ENCODE results near the gene CERS2.
A peak's percentile ranks its signal among the peaks of the same experiment; 100 is the strongest.
"Not testable (repeated sequence)": the region's sequence is repeated elsewhere in the genome, so short reads cannot be mapped to it uniquely, and the experiment has no call there.

The CERS2 gene

GRCh38 chr1:150970808-150971582 lies 3.6 kb downstream of the CERS2 start:
- no peak for DNase-seq (ENCODE audit: low read depth)

GRCh38 chr1:150969626-150970025 lies 5.0 kb downstream of the CERS2 start:
- no peak for DNase-seq (ENCODE audit: low read depth)

- DNase-seq (ENCODE audit: low read depth) = no peak
Observed at GRCh38 chr1:150968491-150968890, 6.1 kb downstream of the CERS2 start.

DNA sequence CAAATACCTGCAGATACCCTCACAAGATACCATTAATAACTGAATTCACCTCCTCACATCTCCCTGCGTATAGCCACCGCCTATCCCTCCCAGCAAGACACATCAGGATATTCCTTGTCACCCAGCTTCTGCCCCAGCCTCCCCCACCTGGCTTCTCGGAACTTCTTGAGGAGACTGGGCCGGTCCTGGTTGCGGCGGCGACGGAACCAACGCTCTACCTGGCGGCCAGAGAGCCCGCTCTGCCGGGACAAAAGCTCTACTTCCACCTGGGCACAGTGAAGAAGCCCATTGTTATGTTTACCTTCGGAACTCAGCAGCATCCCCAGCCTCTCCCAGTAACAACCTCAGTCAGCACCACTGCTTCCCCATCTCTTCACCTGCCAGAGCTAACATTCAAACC lies 6.7 kb downstream of the CERS2 start:
- no peak for DNase-seq (ENCODE audit: low read depth)

DNA sequence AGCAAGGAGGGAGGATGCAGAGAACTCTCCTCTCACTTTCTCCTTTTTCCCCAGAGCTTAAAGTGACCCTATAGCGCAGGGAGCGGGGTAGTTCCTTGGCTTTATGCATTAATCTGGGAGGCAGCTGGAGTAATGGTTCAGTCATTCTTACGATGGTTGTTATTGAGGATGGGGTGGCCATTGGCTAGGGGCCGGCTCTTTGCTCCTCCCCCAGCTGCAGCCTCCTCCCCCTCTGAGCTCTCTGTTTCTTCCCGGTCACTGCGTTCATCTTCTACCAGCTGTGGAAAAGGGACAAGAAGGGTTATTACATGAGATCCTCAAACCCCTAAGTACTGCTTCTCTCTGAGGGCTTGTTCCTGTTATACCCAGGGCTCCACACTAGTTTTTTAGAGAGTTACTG lies 8.6 kb downstream of the CERS2 start:
- DNase-seq (ENCODE audit: low read depth) = no peak

DNA sequence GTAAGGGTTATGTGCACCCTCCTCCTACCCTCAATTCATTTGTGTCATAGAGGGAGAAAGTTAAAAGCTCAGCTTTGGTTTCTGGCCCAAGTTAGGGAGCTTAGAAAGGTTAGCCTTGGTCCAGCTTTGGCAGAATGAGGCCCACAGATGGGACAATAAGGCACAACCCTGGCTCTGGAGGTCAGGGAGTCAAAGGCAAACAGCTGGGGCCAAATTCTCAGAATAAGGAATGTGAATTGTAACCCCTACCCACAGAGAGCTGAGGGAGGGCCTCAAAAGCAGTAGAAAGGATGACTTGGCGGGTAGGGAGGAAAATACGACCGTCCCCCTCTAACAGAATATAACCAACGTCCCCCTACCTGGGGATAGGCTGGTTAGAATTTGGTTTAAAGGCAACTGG lies 9.0 kb downstream of the CERS2 start:
- DNase-seq (ENCODE audit: low read depth) = no peak

- DNase-seq (ENCODE audit: low read depth) = no peak
Observed at GRCh38 chr1:150964164-150964489, 10.5 kb downstream of the CERS2 start.

- no peak for DNase-seq (ENCODE audit: low read depth)
Observed at GRCh38 chr1:150963321-150964163, 11.1 kb downstream of the CERS2 start.

GRCh38 chr1:150961756-150962155 lies 12.9 kb downstream of the CERS2 start:
- DNase-seq (ENCODE audit: low read depth) = no peak

DNA sequence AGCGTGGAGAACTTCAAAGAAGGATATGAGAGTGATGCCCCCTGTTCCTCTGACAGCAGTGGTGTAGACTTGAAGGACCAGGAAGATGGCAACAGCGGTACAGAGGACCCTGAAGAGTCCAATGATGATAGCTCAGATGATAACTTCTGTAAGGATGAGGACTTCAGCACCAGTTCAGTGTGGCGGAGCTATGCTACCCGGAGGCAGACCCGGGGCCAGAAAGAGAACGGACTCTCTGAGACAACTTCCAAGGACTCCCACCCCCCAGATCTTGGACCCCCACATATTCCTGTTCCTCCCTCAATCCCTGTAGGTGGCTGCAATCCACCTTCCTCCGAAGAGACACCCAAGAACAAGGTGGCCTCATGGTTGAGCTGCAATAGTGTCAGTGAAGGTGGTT lies 14.0 kb downstream of the CERS2 start:
- DNase-seq (ENCODE audit: low read depth) = no peak

GRCh38 chr1:150957666-150958065 lies 17.0 kb downstream of the CERS2 start:
- no peak for DNase-seq (ENCODE audit: low read depth)

- DNase-seq (ENCODE audit: low read depth) = no peak
Observed at GRCh38 chr1:150955280-150955679, 19.4 kb downstream of the CERS2 start.

GRCh38 chr1:150954708-150955107 lies 19.9 kb downstream of the CERS2 start:
- DNase-seq (ENCODE audit: low read depth) = no peak

DNA sequence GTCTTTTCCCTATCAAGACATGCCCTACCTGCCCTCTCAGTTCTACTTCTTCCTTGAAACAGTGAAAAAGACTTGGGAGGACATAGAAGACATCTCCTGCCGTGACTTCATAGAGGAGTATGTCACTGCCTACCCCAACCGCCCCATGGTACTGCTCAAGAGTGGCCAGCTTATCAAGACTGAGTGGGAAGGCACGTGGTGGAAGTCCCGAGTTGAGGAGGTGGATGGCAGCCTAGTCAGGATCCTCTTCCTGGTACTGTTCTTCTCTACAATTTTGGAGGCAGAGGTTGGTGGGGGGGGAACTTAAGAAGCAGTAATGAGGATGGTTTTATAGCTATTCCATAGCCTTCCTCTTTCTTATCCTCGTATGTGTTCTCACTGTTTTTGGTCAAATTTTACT lies 29.8 kb downstream of the CERS2 start:
- DNase-seq (ENCODE audit: low read depth) = no peak

DNA sequence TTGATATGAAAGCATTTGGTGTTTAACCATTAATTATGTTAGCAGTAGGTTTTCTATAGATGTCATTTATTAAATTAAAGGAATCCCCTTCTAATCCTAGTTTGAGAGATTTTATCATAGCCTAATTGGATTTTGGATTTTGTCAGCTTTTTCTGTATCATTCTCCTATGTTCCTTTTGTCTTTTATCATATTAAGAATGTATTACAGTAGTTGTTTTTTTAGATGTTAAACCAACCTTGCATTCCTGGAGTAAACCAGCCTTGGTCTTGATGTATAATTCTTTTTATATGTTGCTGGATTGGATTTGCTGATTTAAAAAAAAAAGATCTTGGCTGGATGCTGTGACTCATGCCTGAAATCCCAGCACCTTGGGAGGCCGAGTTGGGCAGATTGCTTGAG lies 42.9 kb downstream of the CERS2 start:
- DNase-seq (ENCODE audit: low read depth) = peak; percentile 12

- not testable (repeated sequence) for DNase-seq (ENCODE audit: low read depth)
Observed at GRCh38 chr1:150928775-150929174, 45.9 kb downstream of the CERS2 start.

DNA sequence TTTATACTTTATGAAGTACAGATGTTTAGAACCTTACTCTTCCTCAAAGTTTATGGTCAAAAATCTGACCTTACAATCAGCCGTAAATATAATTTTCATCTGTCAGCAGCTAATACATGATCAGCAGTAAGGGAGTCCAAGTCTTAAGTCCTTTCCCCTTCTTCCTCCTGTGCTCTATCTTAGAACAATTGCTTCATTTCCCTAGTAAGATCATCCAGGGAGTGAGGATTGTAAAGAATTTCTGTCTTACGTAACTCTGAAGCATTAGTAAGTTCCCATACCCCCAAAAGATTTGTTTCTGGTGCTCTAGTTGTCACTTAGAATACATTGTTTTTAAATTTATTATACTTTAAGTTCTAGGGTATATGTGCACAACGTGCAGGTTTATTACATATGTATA lies 46.3 kb downstream of the CERS2 start:
- DNase-seq (ENCODE audit: low read depth) = no peak

DNA sequence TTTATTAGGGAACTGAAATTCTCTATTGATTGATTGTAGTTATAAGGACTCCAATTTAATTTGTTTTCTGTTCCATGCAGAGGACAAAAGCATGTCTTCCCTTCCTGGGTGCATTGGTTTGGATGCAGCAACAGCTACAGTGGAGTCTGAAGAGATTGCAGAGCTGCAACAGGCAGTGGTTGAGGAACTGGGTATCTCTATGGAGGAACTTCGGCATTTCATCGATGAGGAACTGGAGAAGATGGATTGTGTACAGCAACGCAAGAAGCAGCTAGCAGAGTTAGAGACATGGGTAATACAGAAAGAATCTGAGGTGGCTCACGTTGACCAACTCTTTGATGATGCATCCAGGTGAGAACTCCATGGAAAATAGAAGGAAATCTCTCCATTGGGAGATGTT lies 47.0 kb downstream of the CERS2 start:
- no peak for DNase-seq (ENCODE audit: low read depth)

DNA sequence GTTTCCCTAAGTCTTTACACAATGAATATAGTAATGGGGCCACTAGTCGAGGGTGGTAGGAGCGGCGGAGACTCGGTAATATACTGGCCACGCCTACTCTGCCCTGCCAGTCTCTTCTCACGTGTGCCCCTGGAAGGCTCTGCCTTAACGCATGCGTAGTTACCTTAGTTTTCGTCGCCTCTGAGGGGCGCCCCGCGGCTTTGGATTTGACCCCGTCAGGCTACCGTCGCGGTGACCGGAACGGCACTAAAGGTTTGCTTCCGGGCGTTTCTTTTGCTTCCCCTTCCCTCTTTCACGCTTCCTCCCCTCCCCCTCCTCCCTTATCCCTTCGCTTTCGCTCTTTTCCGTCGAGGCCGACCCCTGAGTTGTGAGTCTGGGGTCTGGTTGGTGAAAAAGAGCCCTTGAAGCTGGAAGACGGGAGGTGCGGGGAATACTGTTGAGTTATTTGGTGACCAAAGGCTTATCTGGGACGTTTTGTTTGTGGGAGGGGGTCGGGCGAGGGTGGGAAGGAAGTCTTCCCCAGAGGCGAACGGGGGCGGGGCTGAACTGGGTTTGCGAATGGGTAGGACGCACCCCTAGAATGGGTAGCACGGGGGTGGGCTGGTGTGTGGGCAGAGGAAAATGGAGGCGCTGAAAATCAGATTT lies 48.4 kb downstream of the CERS2 start, which contains the start of gene SETDB1:
Gene SETDB1 (plus strand): TSS at position 267 of the 645 bp plus-strand sequence. CDS start 1,352 bp downstream, outside the sequence.
- DNase-seq (ENCODE audit: low read depth) = peak; percentile 98

GRCh38 chr1:150925080-150925479 lies 49.6 kb downstream of the CERS2 start:
- DNase-seq (ENCODE audit: low read depth) = no peak

DNA sequence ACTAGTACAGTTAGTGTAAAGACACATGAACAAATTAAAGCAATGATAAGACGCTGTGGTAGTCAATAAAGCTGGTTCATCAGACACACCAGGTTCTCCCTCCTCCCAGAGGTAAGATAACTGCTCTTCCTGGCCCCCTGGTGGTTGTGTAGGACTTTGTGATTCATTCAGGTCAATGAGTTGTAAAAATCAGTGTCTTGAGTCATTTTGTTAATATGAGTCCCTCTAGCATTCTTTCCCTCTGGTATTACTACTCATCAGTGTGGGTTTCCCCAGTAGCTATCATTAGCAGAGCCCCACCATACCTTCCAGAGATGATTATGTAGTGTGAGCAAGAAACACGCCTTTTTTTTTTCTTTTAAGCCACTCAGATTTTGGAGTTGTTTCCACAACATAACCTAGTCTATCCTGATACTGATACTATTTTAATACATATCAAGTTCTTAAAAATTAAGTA lies 52.1 kb downstream of the CERS2 start:
- DNase-seq (ENCODE audit: low read depth) = peak; percentile 45

DNA sequence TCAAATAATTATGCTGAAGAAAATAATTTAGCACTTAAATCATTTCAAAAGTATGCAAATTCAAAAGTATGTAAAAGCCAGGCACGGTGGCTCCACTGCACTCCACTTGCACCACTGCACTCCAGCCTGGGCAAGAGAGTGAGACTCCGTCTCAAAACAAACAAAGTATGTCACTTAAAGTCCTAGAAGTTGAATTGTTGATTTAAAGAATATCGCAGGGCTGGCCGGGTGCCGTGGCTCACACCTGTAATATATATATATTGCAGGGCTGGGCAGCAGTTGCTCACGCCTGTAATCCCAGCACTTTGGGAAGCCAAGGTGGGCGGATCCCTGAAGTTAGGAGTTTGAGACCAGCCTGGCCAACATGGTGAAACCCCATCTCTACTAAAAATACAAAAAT lies 57.2 kb downstream of the CERS2 start:
- no peak for DNase-seq (ENCODE audit: low read depth)

Data from CMK (cell line).